Endothelial cell of hepatic sinusoid (primary cell): ENCODE results near the gene IFIT3.
"Not testable (repeated sequence)": the region's sequence is repeated elsewhere in the genome, so short reads cannot be mapped to it uniquely, and the experiment has no call there.

Source experiments
- in situ Hi-C: cut with HindIII; loops from 2 replicates; pipeline ENCODE4 v1.10.0; 2017; ENCODE audit warnings: low sequenced_read_pairs

The IFIT3 gene

GRCh38 chr10:89327803-89328441 lies at the start of gene IFIT3:
TSS of gene IFIT3 (plus strand) at chr10:89327997. CDS start at chr10:89328074, 77 bp downstream.
- in situ Hi-C loops: no loop called here

GRCh38 chr10:89278034-89278535 lies 49.7 kb upstream of the IFIT3 start:
- in situ Hi-C loops: no loop called here

- in situ Hi-C loops: no loop called here
Measured at GRCh38 chr10:89278900-89279392, 48.9 kb upstream of the IFIT3 start.

- in situ Hi-C loops: no loop called here
Measured at GRCh38 chr10:89279421-89279869, 48.4 kb upstream of the IFIT3 start.

- in situ Hi-C loops: no loop called here
Measured at GRCh38 chr10:89280508-89280907, 47.3 kb upstream of the IFIT3 start.

- in situ Hi-C loops: no loop called here
Measured at GRCh38 chr10:89281606-89282395, 46.0 kb upstream of the IFIT3 start.

GRCh38 chr10:89283025-89283935 lies 44.5 kb upstream of the IFIT3 start:
- in situ Hi-C loops: no loop called here

- in situ Hi-C loops: no loop called here
Measured at GRCh38 chr10:89283936-89284475, 43.8 kb upstream of the IFIT3 start.

GRCh38 chr10:89284711-89285110 lies 43.1 kb upstream of the IFIT3 start:
- in situ Hi-C loops: not testable (repeated sequence)

GRCh38 chr10:89285303-89285702 lies 42.5 kb upstream of the IFIT3 start:
- in situ Hi-C loops: not testable (repeated sequence)

- in situ Hi-C loops: no loop called here
Measured at GRCh38 chr10:89294721-89295239, 33.0 kb upstream of the IFIT3 start.

- in situ Hi-C loops: no loop called here
Measured at GRCh38 chr10:89295597-89295996, 32.2 kb upstream of the IFIT3 start.

GRCh38 chr10:89296220-89296648 lies 31.6 kb upstream of the IFIT3 start:
- in situ Hi-C loops: no loop called here

GRCh38 chr10:89297356-89297755 lies 30.4 kb upstream of the IFIT3 start:
- in situ Hi-C loops: no loop called here

GRCh38 chr10:89297791-89298190 lies 30.0 kb upstream of the IFIT3 start:
- in situ Hi-C loops: no loop called here

GRCh38 chr10:89299031-89299430 lies 28.8 kb upstream of the IFIT3 start:
- in situ Hi-C loops: no loop called here

- in situ Hi-C loops: no loop called here
Measured at GRCh38 chr10:89301232-89301631, 26.6 kb upstream of the IFIT3 start.

GRCh38 chr10:89301721-89302445 lies 25.9 kb upstream of the IFIT3 start, which contains the start of gene IFIT2:
TSS of gene IFIT2 (plus strand) at chr10:89302046. CDS start at chr10:89302124, 78 bp downstream.
- in situ Hi-C loops: no loop called here

GRCh38 chr10:89302625-89303024 lies 25.2 kb upstream of the IFIT3 start:
- in situ Hi-C loops: no loop called here

GRCh38 chr10:89303161-89303560 lies 24.6 kb upstream of the IFIT3 start:
- in situ Hi-C loops: no loop called here
